ENCODE measurements around the gene SYNE2. TPM values are rescaled to one million over a fixed set of nuclear protein-coding genes. Genes with fewer than 3 reads are reported as not detected.

Gene SYNE2
- total RNA-seq, 4 donors from 2014 or later = 96.9 to 207 (median 182) TPM

DNA sequence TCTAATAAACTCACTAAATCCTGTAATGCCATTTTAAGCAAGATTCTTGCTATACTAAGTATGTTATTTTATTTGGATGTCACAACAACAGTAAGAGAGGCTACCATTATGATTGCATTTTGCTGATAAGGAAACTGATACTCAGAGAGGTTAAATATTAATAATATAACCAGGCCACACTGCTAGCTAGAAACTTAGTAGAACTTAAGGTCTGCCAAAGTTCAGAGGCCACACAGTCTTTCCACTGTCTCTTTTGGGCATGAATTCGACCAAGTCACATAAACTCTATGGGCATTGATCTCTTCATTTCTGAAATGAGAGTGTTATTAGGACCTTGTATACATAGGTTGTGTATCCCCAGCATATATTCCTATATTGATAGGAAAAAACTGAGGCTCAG, 147.9 kb downstream of the SYNE2 start:
- DNase-seq = no peak
- intact Hi-C loops (cut with DNase I; ENCODE audit: low total_unique reads) (no loop called here), in situ Hi-C loops (cut with MboI; ENCODE audit: low sequenced_read_pairs in 4 of 4) (no loop called here)
- TF ChIP-seq POLR2A (IDR thresholded peaks at IDR 0.05) = no peak
- TF ChIP-seq, protein P1, sequence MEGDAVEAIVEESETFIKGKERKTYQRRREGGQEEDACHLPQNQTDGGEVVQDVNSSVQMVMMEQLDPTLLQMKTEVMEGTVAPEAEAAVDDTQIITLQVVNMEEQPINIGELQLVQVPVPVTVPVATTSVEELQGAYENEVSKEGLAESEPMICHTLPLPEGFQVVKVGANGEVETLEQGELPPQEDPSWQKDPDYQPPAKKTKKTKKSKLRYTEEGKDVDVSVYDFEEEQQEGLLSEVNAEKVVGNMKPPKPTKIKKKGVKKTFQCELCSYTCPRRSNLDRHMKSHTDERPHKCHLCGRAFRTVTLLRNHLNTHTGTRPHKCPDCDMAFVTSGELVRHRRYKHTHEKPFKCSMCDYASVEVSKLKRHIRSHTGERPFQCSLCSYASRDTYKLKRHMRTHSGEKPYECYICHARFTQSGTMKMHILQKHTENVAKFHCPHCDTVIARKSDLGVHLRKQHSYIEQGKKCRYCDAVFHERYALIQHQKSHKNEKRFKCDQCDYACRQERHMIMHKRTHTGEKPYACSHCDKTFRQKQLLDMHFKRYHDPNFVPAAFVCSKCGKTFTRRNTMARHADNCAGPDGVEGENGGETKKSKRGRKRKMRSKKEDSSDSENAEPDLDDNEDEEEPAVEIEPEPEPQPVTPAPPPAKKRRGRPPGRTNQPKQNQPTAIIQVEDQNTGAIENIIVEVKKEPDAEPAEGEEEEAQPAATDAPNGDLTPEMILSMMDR (IDR thresholded peaks at IDR 0.05 in 4 of 5, conservative IDR thresholded peaks at IDR 0.05 in 1 of 5) = no peak
- no peak overlapping the region for H3K4me3 ChIP-seq
- H3K36me3 ChIP-seq = peaks cover 0 to 82% of the 10 kb centered on the region in 2 donors
- H3K27me3 ChIP-seq = no peaks in the 10 kb centered on the region
- H3K27ac ChIP-seq = no peak overlapping the region
- no peaks in the 10 kb centered on the region for H3K9me3 ChIP-seq
- no peak for ATAC-seq
- H3K4me1 ChIP-seq = no peaks in the 10 kb centered on the region

DNA sequence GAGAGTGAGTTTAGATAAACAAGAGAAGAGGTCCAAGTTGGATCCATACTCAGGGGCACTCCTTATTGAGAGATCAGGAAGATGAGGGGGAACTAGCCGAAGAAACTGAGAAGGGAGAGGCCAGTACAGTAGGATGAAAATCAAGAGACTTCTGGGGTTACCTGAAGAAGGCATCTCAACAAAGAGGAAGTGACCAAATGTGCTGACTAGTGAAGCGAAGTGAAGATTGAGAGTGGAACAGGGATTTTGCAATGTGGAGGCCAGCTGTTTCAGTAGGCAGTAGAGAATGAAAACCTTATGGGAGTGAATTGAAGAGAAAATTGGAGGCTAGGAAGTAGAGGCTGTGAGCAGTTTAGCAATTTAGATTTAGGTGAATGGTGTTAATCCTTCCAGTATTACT, 153.0 kb downstream of the SYNE2 start:
- Histone ChIP-seq H3K27ac (no peak overlapping the region), H3K27me3 (no peaks in the 10 kb centered on the region), H3K4me1 (no peaks in the 10 kb centered on the region), H3K9me3 (no peaks in the 10 kb centered on the region), H3K4me3 (no peak overlapping the region), H3K36me3 (peaks cover 0 to 43% of the 10 kb centered on the region in 2 donors)
- ATAC-seq (no peak), DNase-seq (no peak)
- no peak for TF ChIP-seq POLR2A (IDR thresholded peaks at IDR 0.05)
- TF ChIP-seq, protein P1 (IDR thresholded peaks at IDR 0.05 in 4 of 5, conservative IDR thresholded peaks at IDR 0.05 in 1 of 5) = no peak
- intact Hi-C loops (cut with DNase I; ENCODE audit: low total_unique reads) = no loop called here
- in situ Hi-C loops (cut with MboI; ENCODE audit: low sequenced_read_pairs in 4 of 4) = no loop called here

DNA sequence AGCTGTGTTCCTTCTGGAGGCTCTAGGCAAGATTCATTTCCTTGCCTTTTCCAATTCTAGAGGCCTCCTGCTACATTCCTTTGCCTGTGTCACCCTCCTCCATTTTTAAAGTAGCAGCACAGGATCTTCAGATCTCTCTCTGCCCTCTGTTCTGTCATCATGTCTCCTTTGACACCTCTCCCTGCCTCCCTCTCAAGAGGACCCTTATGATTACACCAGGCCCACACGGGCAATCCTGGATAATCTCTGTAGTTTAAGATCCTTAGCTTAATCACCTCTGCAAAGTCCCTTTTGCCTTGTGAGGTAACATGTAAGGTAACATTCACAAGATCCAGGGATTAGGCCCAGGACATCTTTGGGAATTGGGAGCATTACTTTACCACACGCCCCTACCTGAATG, 155.2 kb downstream of the SYNE2 start:
- TF ChIP-seq POLR2A (IDR thresholded peaks at IDR 0.05) = no peak
- TF ChIP-seq, protein P1 (IDR thresholded peaks at IDR 0.05 in 4 of 5, conservative IDR thresholded peaks at IDR 0.05 in 1 of 5) = no peak
- in situ Hi-C loops (cut with MboI; ENCODE audit: low sequenced_read_pairs in 4 of 4) = no loop called here
- no peak for ATAC-seq
- no peak overlapping the region for H3K4me3 ChIP-seq
- no peaks in the 10 kb centered on the region for H3K9me3 ChIP-seq
- H3K27me3 ChIP-seq = no peaks in the 10 kb centered on the region
- intact Hi-C loops (cut with DNase I; ENCODE audit: low total_unique reads) = no loop called here
- H3K36me3 ChIP-seq = peaks cover 0 to 23% of the 10 kb centered on the region in 2 donors
- no peak for DNase-seq
- H3K4me1 ChIP-seq = no peaks in the 10 kb centered on the region
- no peak overlapping the region for H3K27ac ChIP-seq

- ATAC-seq (no peak), DNase-seq (no peak)
- Histone ChIP-seq H3K27me3 (no peaks in the 10 kb centered on the region), H3K4me1 (no peaks in the 10 kb centered on the region), H3K36me3 (peaks cover 3 to 6% of the 10 kb centered on the region in 2 donors), H3K27ac (no peak overlapping the region), H3K9me3 (no peaks in the 10 kb centered on the region), H3K4me3 (no peak overlapping the region)
- in situ Hi-C loops (cut with MboI; ENCODE audit: low sequenced_read_pairs in 4 of 4) = no loop called here
- intact Hi-C loops (cut with DNase I; ENCODE audit: low total_unique reads) = loop anchor here (5.0 kb wide), 1 partner anchor 285 kb away; no protein-coding TSS in a partner anchor
- no peak for TF ChIP-seq POLR2A (IDR thresholded peaks at IDR 0.05)
- TF ChIP-seq, protein P1 (IDR thresholded peaks at IDR 0.05 in 4 of 5, conservative IDR thresholded peaks at IDR 0.05 in 1 of 5) = no peak
Observed at GRCh38 chr14:64012003-64012402, 159.2 kb downstream of the SYNE2 start.

- Histone ChIP-seq H3K36me3 (peaks cover 3 to 5% of the 10 kb centered on the region in 2 donors), H3K27ac (no peak overlapping the region), H3K27me3 (no peaks in the 10 kb centered on the region), H3K4me3 (no peak overlapping the region), H3K9me3 (no peaks in the 10 kb centered on the region), H3K4me1 (no peaks in the 10 kb centered on the region)
- TF ChIP-seq, protein P1 (IDR thresholded peaks at IDR 0.05 in 4 of 5, conservative IDR thresholded peaks at IDR 0.05 in 1 of 5) = no peak
- TF ChIP-seq POLR2A (IDR thresholded peaks at IDR 0.05) = no peak
- ATAC-seq = no peak
- in situ Hi-C loops (cut with MboI; ENCODE audit: low sequenced_read_pairs in 4 of 4) = no loop called here
- DNase-seq = no peak
- intact Hi-C loops (cut with DNase I; ENCODE audit: low total_unique reads) = loop anchor here (5.0 kb wide), 1 partner anchor 285 kb away; no protein-coding TSS in a partner anchor
Observed at GRCh38 chr14:64012720-64013119, 159.9 kb downstream of the SYNE2 start.
